ENCODE data around the gene STK32B.

DNA sequence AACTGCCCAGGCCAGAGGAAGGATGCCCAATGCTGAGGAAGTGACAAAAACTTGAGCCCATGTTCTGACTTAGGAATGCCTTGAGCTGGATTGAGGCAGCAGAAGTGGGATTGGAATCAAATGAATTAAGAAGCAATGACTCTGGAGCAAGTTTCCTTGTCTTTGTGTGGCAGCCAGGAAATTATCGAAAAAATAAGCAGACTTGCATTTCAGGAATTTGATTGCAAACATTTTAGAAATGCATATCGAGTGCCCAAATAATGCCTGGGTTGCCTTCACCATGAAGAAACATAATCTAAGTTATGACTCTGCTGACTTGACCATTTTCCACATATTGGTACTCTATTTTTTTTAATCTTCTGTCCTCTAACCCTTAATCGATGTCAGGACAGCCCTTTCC, 41.5 kb upstream of the STK32B start:
- TF ChIP-seq, protein P1, sequence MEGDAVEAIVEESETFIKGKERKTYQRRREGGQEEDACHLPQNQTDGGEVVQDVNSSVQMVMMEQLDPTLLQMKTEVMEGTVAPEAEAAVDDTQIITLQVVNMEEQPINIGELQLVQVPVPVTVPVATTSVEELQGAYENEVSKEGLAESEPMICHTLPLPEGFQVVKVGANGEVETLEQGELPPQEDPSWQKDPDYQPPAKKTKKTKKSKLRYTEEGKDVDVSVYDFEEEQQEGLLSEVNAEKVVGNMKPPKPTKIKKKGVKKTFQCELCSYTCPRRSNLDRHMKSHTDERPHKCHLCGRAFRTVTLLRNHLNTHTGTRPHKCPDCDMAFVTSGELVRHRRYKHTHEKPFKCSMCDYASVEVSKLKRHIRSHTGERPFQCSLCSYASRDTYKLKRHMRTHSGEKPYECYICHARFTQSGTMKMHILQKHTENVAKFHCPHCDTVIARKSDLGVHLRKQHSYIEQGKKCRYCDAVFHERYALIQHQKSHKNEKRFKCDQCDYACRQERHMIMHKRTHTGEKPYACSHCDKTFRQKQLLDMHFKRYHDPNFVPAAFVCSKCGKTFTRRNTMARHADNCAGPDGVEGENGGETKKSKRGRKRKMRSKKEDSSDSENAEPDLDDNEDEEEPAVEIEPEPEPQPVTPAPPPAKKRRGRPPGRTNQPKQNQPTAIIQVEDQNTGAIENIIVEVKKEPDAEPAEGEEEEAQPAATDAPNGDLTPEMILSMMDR (IDR thresholded peaks at IDR 0.05) = no peak
- TF ChIP-seq POLR2A (IDR thresholded peaks at IDR 0.05) = no peak

All from lower leg skin (tissue), 3 donors.